HepG2 (cell line): ENCODE measurements around the gene GRIK4. TPM values are rescaled to one million over a fixed set of nuclear protein-coding genes. Genes with fewer than 3 reads are reported as not detected.

Experiments
- ATAC-seq: fragments of 200-7000 bp; cut with Tn5 transposase; 3 replicates; pipeline ENCODE4 v1.9.1; 2020; ENCODE audit warnings: mild to moderate bottlenecking, moderate library complexity
- BruUV-seq: library from RNA; stranded (reverse); fragments of 400-500 nt; replicated peaks from 2 replicates; lab custom pipeline; 2021; lab: Mats Ljungman, UMichigan
- CTCF ChIA-PET: fragments of 300-600 bp; formaldehyde crosslinking; extraction: SDS; loops from one replicate; lab custom pipeline; 2021; ENCODE audit warnings: low total read pairs, inconsistent platforms, low intra/inter-chr PET ratio; lab: Yijun Ruan, JAX
- POLR2A ChIA-PET: fragments of 350-600 bp; sonication (Branson Sonifier 250); formaldehyde crosslinking; loops from one replicate; lab custom pipeline; 2020; ENCODE audit warnings: antibody characterized with exemption, inconsistent platforms; lab: Yijun Ruan, JAX
- DNase-seq: peaks from one replicate; pipeline ENCODE4 v3.0.0-alpha.2; 2015; ENCODE audit warnings: low spot score
- FAIRE-seq: peaks from 3 replicates; lab custom pipeline; 2011; peaks lifted over from hg19 to GRCh38; lab: Jason Lieb, UNC
- H2AFZ ChIP-seq: one replicate; pipeline ENCODE4 v1.6.1; 2011; ENCODE audit warnings: low read length, inconsistent platforms
- H3K27ac ChIP-seq: fragments of 300-600 bp; 3 replicates; pipeline ENCODE4 v1.8.0; 2011; ENCODE audit warnings: mixed run types, mild to moderate bottlenecking, mixed read lengths, low read length, inconsistent platforms; ENCODE audit not compliant: insufficient read depth; ENCODE audit errors: extremely low read length
- H3K27me3 ChIP-seq, 2 experiments: fragments of 200-600 bp in 1 of 2; 2 replicates in 1 of 2; 3 replicates in 1 of 2; pipeline versions ENCODE4 v1.6.0 to v1.8.0; 2011; ENCODE audit warnings: low read length in 2 of 2, mild to moderate bottlenecking in 2 of 2, moderate library complexity in 2 of 2, inconsistent platforms in 1 of 2; ENCODE audit not compliant: insufficient read depth in 2 of 2, control insufficient read depth in 1 of 2
- H3K36me3 ChIP-seq, 2 experiments: fragments of 200-600 bp in 1 of 2; replicated peaks in 1 of 2; 2 replicates in 1 of 2; 3 replicates in 1 of 2; pipeline versions ENCODE4 v1.5.1 to v1.8.0; 2011; ENCODE audit warnings: low read length in 2 of 2, inconsistent platforms in 1 of 2; ENCODE audit not compliant: insufficient read depth in 2 of 2, control insufficient read depth in 1 of 2
- H3K4me1 ChIP-seq: 2 replicates; pipeline ENCODE4 v1.5.1; 2012; ENCODE audit warnings: low read length, inconsistent platforms; ENCODE audit not compliant: insufficient read depth
- H3K4me2 ChIP-seq: 2 replicates; pipeline ENCODE4 v1.6.0; 2011; ENCODE audit warnings: low read depth, low read length, inconsistent platforms
- H3K4me3 ChIP-seq, 3 experiments: fragments of 200-600 bp in 1 of 3; sonication (generic), shearing (Covaris generic) in 1 of 3; replicated peaks in 1 of 3; 2 replicates each; pipeline ENCODE4 v1.5.1; 2011 to 2016; ENCODE audit warnings: low read length in 3 of 3, inconsistent platforms in 2 of 3, low read depth in 2 of 3, mild to moderate bottlenecking in 2 of 3, control low read depth in 1 of 3, mixed read lengths in 1 of 3; ENCODE audit not compliant: insufficient read depth in 1 of 3
- H3K79me2 ChIP-seq: one replicate; pipeline ENCODE4 v1.6.1; 2011; ENCODE audit warnings: low read length, inconsistent platforms; ENCODE audit not compliant: insufficient read depth
- H3K9ac ChIP-seq: 2 replicates; pipeline ENCODE4 v1.6.0; 2011; ENCODE audit warnings: mild to moderate bottlenecking, low read depth, low read length, inconsistent platforms; ENCODE audit not compliant: insufficient read depth
- H3K9me3 ChIP-seq: 2 replicates; pipeline ENCODE4 v1.5.1; 2012; ENCODE audit warnings: mild to moderate bottlenecking, low read length
- H4K20me1 ChIP-seq: 2 replicates; pipeline ENCODE4 v1.6.0; 2011; ENCODE audit warnings: inconsistent platforms, mild to moderate bottlenecking, low read length, moderate library complexity; ENCODE audit not compliant: insufficient read depth
- IRF2 ChIP-seq: IDR thresholded peaks from 2 replicates; pipeline ENCODE4 v1.6.1; 2018; ENCODE audit warnings: missing genetic modification reagents, missing compliant biosample characterization
- SKI ChIP-seq: fragments of 450-650 bp; IDR thresholded peaks from one replicate; pipeline ENCODE4 v1.6.1; 2018; ENCODE audit warnings: mild to moderate bottlenecking; ENCODE audit not compliant: partially characterized antibody
- ZBTB3 ChIP-seq: sonication (generic); formaldehyde crosslinking; IDR thresholded peaks from 2 replicates; pipeline ENCODE4 v1.4.0; 2020; ENCODE audit warnings: low read depth, mild to moderate bottlenecking, moderate library complexity, missing genetic modification reagents, borderline replicate concordance
- ZNF329 ChIP-seq: sonication (generic); formaldehyde crosslinking; IDR thresholded peaks from 2 replicates; pipeline ENCODE4 v1.9.0; 2021; ENCODE audit warnings: low read depth, mild to moderate bottlenecking, missing genetic modification reagents
- ZNF354B ChIP-seq: sonication (generic); formaldehyde crosslinking; IDR thresholded peaks from 2 replicates; pipeline ENCODE4 v1.8.0; 2022; ENCODE audit warnings: mild to moderate bottlenecking, missing genetic modification reagents
- ZNF558 ChIP-seq: sonication (generic); formaldehyde crosslinking; IDR thresholded peaks from 2 replicates; pipeline ENCODE4 v1.9.0; 2022; ENCODE audit warnings: mild to moderate bottlenecking, missing genetic modification reagents, borderline replicate concordance
- ZNF652 ChIP-seq: IDR thresholded peaks from 2 replicates; pipeline ENCODE4 v1.6.1; 2016; ENCODE audit warnings: low read depth, borderline replicate concordance
- WGBS: methylation state at CpG from one replicate; pipeline ENCODE4 v1.1.6; 2017; ENCODE audit warnings: low lambda C conversion rate; 5-methylcytosine and 5-hydroxymethylcytosine counted together
- in situ Hi-C: cut with HindIII; loops from 2 replicates; pipeline ENCODE4 v1.10.0; 2017; ENCODE audit warnings: low pct_unique_long_range_greater_than_20kb; ENCODE audit not compliant: extremely low pct_ligation_motif_present
- intact Hi-C: fragments of 100-400 bp; cut with micrococcal nuclease; formaldehyde crosslinking; loops from one replicate; pipeline ENCODE4 v1.10.0; 2022; ENCODE audit not compliant: unreplicated experiment
- polyA plus RNA-seq, 8 experiments: library from polyadenylated mRNA; depleted of rRNA in 3 of 8; stranded (reverse) in 7 of 8; unstranded in 1 of 8; fragments of >200 nt; fragmentation: Illumina TruSeq in 4 of 8; extraction: Trizol in 4 of 8; gene quantifications; 2 replicates each; pipeline versions ENCODE4 v1.2.1 to v1.2.3, GENCODE V29; 2011 to 2016; ENCODE audit warnings: low read depth in 4 of 8, missing spikeins in 1 of 8, mixed read lengths in 1 of 8; ENCODE audit not compliant: insufficient read depth in 1 of 8
- total RNA-seq, 5 experiments: library from RNA; depleted of rRNA; stranded (reverse); fragments of >200 nt; fragmentation: Illumina TruSeq; extraction: Trizol; gene quantifications; 2 replicates each; pipeline ENCODE4 v1.2.3, GENCODE V29; 2016; ENCODE audit warnings: low read depth in 1 of 5
- TF ChIP-seq, protein P1 (sequence below): IDR thresholded peaks from 2 replicates; pipeline ENCODE4 v1.6.1; 2016; ENCODE audit warnings: mild to moderate bottlenecking, missing biosample characterization, missing genetic modification reagents

GRIK4 gene
- total and polyA plus RNA-seq, 2 of the 13 experiments (the other 11 are each of a cell fraction or from before 2014, with no cell fraction given): 0.04 to 0.07 TPM

DNA sequence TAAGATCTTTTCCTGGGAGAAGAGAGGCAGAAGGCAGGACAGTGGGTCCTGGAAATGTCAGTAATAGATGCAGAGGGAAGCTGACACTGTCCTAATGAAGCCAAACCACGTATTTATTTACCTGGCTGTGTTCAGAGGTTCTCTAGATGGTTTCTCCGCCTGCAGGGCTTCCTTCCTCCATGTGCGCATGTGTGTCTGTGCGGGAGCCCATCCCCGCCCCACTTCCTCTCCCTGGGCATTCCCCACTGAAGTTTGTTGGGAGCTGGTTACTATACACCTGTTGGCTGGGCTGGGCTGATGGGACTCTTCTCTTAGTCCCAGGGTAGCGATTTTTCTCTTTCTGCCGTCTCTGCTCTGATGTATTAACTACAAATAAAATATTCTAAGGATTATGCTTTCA, 307.5 kb downstream of the GRIK4 start:
- Histone ChIP-seq H3K27me3 (no peaks in the 10 kb centered on the region), H3K9ac (peak overlapping the region; percentile 55), H3K27ac (peak overlapping the region; percentile 84), H4K20me1 (no peaks in the 10 kb centered on the region), H3K4me1 (peaks cover 53% of the 10 kb centered on the region), H2AFZ (no peak overlapping the region), H3K79me2 (no peaks in the 10 kb centered on the region), H3K4me3 (peak overlapping the region in 1 of 3 experiments; percentile 41; a peak in 1 of 6 replicates), H3K9me3 (no peaks in the 10 kb centered on the region), H3K36me3 (no peaks in the 10 kb centered on the region), H3K4me2 (peak overlapping the region; percentile 67)
- BruUV-seq: no TSS peak
- FAIRE-seq (no peak), ATAC-seq (peak; percentile 60), DNase-seq (peak; percentile 14)
- POLR2A ChIA-PET: interaction anchor here (2.8 kb wide), 1 partner anchor 11 kb away, joined by 23 read pairs; no protein-coding TSS in a partner anchor
- TF ChIP-seq ZNF558 (CRISPR knock-in tag): no peak
- no peak for TF ChIP-seq ZNF329 (CRISPR knock-in tag)
- no peak for TF ChIP-seq ZNF652 (CRISPR knock-in tag)
- TF ChIP-seq ZNF354B (CRISPR knock-in tag): 0 out of 2 replicates have a peak, but pooled peaks have one; percentile 42
- TF ChIP-seq ZBTB3: no peak
- TF ChIP-seq, protein P1, sequence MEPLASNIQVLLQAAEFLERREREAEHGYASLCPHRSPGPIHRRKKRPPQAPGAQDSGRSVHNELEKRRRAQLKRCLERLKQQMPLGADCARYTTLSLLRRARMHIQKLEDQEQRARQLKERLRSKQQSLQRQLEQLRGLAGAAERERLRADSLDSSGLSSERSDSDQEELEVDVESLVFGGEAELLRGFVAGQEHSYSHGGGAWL (CRISPR knock-in tag): no peak
- no peak for TF ChIP-seq IRF2 (CRISPR knock-in tag)
- TF ChIP-seq SKI: no peak
- CTCF ChIA-PET: no interaction called here
- intact Hi-C loops: no loop called here
- in situ Hi-C loops: no loop called here
- WGBS: 13% methylated on average over 5 of the region's 7 CpGs
